Transverse colon (tissue), 4 donors: ENCODE results near the gene ZNF280C.

ENCODE experiments used
- CTCF ChIP-seq, 5 experiments: fragments of 200-600 bp in 3 of 5; fragments of 450-650 bp in 2 of 5; sonication (generic) in 3 of 5; IDR thresholded peaks; 1 replicate in 2 of 5; 2 replicates in 3 of 5; pipeline ENCODE4 v1.5.1; 2016 to 2017; ENCODE audit warnings: antibody characterized with exemption in 5 of 5, inconsistent platforms in 3 of 5, mild to moderate bottlenecking in 2 of 5, moderate library complexity in 1 of 5
- EP300 ChIP-seq: sonication (generic); formaldehyde crosslinking; IDR thresholded peaks from one replicate; pipeline ENCODE4 v1.6.1; 2017; ENCODE audit warnings: antibody characterized with exemption, low read depth
- POLR2AphosphoS5 ChIP-seq, 3 donors: sonication (generic); formaldehyde crosslinking; IDR thresholded peaks; one replicate each; pipeline ENCODE4 v1.6.1; 2016; ENCODE audit warnings: antibody characterized with exemption in 3 of 3

- TF ChIP-seq POLR2AphosphoS5 (IDR thresholded peaks at IDR 0.05) (no peak), CTCF (IDR thresholded peaks at IDR 0.05) (no peak), EP300 (no peak)
Measured at GRCh38 chrX:130295519-130296296, 27.0 kb upstream of the ZNF280C start.
